ENCODE data around the gene LCE6A. TPM values are rescaled to one million over a fixed set of nuclear protein-coding genes. Genes with fewer than 3 reads are reported as not detected.

The LCE6A gene
- total RNA-seq, 1 donor from 2014 or later: not detected

DNA sequence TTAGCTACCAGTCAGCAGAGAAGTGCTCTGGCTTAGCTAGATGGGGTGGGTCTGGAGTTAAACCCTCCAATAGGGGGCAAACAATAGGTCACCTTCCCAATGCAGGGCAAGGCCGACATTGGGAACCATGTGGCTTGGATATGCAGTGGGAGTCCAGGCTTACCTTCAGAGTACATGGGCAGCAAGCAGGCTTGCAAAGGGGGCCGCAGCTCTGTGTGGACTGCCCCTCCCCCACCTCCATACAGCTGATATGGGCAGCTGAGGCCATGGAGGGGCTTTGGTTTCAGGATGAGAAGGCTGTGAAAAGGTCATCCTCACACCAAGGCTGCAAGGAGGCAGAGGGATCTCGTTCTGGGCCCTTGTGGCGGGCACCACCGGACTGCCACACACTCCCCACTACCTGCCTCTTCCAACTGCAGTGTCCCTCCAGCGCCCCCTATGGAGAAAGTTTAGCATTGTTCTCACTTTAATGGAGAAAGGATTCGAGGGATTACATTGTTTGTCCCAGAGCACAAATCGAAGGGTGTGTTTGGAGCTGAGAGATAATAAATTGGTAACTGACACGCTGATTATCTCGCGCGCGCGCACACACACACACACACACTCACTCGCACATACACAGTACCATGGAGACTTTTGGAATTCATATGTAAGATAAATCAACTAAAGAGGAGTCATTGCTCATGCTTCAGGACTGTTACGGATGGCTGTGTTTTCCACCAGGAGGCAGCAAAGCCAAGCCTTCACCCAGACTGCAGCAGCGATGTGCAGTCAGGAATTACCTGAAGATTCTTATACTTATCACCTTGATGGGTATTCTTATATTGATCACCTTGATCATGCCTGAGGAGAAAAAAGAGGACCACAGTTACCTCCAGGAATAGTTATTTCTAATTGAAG lies 28.4 kb downstream of the LCE6A start:
- DNase-seq (ENCODE audit: low spot score): no peak
- intact Hi-C loops (cut with DNase I): no loop called here

- DNase-seq (ENCODE audit: low spot score): no peak
- intact Hi-C loops (cut with DNase I): no loop called here
Observed at GRCh38 chr1:152871731-152872126, 29.1 kb downstream of the LCE6A start.

GRCh38 chr1:152873495-152873894 lies 30.8 kb downstream of the LCE6A start:
- intact Hi-C loops (cut with DNase I): no loop called here
- DNase-seq (ENCODE audit: low spot score): no peak

GRCh38 chr1:152876827-152877226 lies 34.2 kb downstream of the LCE6A start:
- no peak for DNase-seq (ENCODE audit: low spot score)
- intact Hi-C loops (cut with DNase I): no loop called here

GRCh38 chr1:152878042-152878441 lies 35.4 kb downstream of the LCE6A start, which contains the start of gene SMCP:
Gene SMCP (plus strand): TSS chr1:152878322. CDS start chr1:152884423, 6,101 bp downstream.
- intact Hi-C loops (cut with DNase I): no loop called here
- DNase-seq (ENCODE audit: low spot score): no peak

DNA sequence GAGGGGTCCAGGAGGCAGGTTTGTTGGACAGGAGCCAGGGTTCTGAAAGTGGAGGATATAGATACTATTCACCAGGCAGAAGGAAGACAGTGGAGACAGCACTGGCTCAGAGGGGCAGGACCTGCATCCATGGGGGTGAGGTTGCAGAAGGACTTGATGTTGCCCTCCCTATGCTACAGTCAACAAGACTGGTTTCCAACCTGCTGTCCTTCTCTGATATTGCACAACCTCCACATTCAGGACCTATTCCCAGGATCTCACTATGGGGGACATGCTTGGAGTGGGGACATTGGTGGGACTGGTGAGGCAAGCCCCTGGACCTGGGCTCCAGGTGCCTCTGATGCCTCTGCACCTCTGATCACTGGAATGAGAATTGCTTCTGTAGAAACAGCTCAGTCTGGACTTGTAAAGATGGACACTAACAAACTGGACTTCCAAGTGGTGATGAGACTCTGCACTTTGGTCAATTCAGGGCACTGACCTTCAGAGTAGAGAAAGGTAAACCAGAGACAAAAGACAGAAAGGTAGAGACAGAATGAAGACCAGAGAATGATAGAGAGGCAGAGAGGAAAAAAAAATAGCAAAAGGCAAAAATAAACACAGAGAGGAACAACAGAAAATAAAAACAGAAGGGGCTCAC lies 37.0 kb downstream of the LCE6A start:
- intact Hi-C loops (cut with DNase I): no loop called here
- DNase-seq (ENCODE audit: low spot score): no peak

DNA sequence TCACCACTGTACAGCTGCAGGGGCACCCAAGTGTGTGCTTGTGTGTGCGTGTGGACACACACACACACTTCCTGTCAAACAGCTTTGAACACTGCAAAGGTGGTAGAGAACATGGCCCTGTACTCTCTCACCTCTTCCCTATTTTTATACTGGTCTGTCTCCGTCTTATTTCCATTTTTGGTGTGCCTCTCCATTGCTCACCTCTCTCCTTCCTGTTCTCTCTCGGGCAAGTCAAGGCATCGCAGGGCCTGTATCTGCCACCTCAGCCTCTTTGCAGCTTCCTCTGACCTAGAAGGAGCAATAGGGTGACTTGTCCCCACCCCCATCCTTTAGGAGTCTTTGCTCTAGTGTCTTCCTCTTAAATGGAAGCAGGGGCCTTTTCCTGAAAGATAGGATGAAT lies 37.7 kb downstream of the LCE6A start:
- DNase-seq (ENCODE audit: low spot score): no peak
- intact Hi-C loops (cut with DNase I): no loop called here

DNA sequence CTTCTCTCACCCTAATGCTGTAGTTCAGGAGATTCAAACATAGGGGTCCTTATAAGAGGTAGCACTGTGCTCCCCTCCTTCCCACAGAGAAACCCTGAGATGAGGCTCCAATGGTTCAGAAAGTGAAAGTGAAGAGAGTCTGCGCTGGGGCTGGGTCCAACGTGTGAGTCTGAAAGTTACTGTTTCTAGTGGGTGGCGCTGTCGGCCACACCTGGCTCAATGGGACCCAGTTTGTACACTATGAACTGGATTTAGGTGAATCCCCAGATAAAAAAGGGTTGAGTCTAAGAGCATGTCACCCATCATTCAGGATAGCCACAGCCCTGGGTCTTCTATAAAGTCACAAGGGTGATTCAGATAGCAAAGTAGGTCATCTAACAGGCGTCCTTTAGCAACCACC lies 38.3 kb downstream of the LCE6A start:
- intact Hi-C loops (cut with DNase I): no loop called here
- DNase-seq (ENCODE audit: low spot score): no peak

DNA sequence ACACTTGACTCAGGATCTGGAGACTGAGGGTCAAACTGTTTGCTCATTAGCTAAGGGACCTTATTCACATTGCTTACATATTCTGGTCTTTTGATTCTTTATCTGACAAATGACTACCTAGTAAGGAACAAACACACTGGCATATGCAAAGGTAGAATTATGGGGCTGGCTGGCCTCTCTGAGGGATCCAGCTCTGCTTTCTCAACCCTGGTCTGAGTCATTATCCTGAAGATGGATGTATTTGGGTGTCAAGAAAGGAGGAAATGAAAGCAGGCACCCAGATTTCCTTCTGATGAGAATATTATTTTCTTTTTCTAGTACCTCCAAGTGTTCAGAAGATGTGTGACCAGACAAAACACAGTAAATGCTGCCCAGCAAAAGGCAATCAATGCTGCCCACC lies 41.4 kb downstream of the LCE6A start:
- no peak for DNase-seq (ENCODE audit: low spot score)
- intact Hi-C loops (cut with DNase I): no loop called here

GRCh38 chr1:152884506-152884905 lies 41.9 kb downstream of the LCE6A start:
- intact Hi-C loops (cut with DNase I): no loop called here
- no peak for DNase-seq (ENCODE audit: low spot score)

DNA sequence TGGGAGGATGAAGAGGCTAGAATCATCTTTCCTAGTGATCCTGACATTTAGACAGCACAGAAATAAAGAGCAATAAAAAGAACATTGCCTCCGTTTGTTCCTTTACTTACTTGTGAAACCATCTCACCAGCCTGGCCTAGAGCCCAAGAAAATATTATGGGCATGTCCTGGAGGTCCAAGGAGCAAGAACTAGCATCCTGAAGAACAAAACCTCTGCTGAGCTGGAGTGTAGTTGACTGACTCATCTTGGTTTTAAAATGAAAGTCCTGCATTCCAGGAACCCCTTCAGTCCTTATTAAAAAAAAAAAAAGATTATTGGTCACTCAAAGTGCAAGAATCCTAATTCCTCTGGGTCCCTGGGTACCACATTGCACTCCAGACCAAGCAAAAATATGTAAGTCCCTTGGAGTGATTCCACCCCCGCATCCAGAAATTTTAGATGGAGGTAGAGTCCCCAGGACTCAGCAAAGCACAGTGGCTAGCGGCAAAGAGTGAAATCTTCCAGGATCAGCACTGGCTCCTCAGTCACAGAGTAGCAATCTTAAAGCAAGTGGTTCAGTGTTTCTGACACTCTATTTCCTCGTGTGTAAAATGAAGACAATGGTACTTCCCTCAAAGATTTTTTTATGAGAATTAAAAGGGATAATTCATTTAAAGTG lies 42.4 kb downstream of the LCE6A start:
- intact Hi-C loops (cut with DNase I): no loop called here
- no peak for DNase-seq (ENCODE audit: low spot score)

GRCh38 chr1:152886085-152886484 lies 43.4 kb downstream of the LCE6A start:
- no peak for DNase-seq (ENCODE audit: low spot score)
- intact Hi-C loops (cut with DNase I): no loop called here

DNA sequence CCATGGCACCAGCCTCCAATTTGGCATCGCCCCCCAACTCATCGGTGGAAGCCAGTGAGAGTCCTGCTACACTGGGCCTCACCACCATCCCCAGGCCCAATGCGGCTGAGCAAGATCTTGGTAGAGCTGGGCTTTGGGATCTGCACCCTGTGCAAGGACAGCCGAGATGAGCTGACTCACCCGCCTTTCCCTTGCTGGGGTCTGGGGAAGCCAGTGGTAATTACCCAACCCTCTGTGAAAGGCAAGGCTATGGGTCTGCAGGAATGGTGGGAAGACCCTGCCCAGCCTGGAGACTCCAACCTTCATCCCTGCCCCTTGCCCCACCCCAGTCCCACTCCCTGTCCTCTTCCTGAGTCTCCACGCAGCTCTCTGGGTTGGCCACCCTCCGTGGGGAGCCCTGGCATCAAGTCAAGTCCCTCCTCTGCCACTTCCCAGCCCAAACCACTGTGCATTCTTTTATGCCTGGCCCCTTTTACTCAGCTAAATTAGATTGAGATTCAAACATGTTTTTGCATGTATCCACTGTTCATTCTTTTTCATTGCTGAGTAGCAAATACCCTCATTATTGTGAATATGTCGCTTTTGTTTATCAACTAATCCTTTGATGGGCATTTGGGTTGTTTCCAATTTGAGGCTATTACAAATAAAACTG lies 44.2 kb downstream of the LCE6A start:
- DNase-seq (ENCODE audit: low spot score): no peak
- intact Hi-C loops (cut with DNase I): no loop called here

DNA sequence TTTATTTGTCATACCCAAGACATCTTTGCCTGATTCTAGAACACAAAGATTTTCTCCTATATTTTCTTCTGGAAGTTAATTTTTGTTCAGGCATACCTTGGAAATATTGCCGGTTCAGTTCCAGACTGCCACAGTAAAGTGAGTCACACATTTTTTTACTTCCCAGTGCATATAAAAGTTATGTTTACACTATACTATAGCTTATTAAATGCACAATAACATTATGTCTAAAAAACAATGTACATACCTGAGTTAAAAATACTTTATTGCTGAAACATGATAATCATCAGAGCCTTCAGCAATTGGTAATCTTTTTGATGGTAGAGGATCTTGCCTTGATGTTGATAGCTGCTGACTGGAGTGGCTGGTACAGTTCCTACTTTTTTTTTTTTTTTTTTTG lies 45.5 kb downstream of the LCE6A start:
- DNase-seq (ENCODE audit: low spot score): no peak
- intact Hi-C loops (cut with DNase I): no loop called here

Other genes with a start within 250 kb of the LCE6A start
- not detected for gene LCE3C, start 242.6 kb upstream of the LCE6A start, total RNA-seq
- not detected for gene LCE3B, start 229.0 kb upstream of the LCE6A start, total RNA-seq
- not detected for gene LCE3A, start 219.8 kb upstream of the LCE6A start, total RNA-seq
- not detected for gene LCE2D, start 179.5 kb upstream of the LCE6A start, total RNA-seq
- not detected for gene LCE2C, start 167.6 kb upstream of the LCE6A start, total RNA-seq
- gene LCE2B, start 156.7 kb upstream of the LCE6A start, total RNA-seq: not detected
- not detected for gene LCE2A, start 144.5 kb upstream of the LCE6A start, total RNA-seq
- gene LCE4A, start 134.7 kb upstream of the LCE6A start, total RNA-seq: not detected
- gene KPRP, start 84.8 kb upstream of the LCE6A start, total RNA-seq: not detected
- gene LCE1F, start 67.7 kb upstream of the LCE6A start, total RNA-seq: not detected
- gene LCE1E, start 56.6 kb upstream of the LCE6A start, total RNA-seq: not detected
- not detected for gene LCE1D, start 46.1 kb upstream of the LCE6A start, total RNA-seq
- gene LCE1C, start 36.2 kb upstream of the LCE6A start, total RNA-seq: not detected
- gene LCE1B, start 30.9 kb upstream of the LCE6A start, total RNA-seq: not detected
- not detected for gene LCE1A, start 15.4 kb upstream of the LCE6A start, total RNA-seq
- not detected for gene LCE7A, start 17.1 kb downstream of the LCE6A start, total RNA-seq
- not detected for gene SMCP, start 35.5 kb downstream of the LCE6A start, total RNA-seq
- gene IVL, start 65.7 kb downstream of the LCE6A start, total RNA-seq: not detected
- gene SPRR5, start 104.3 kb downstream of the LCE6A start, total RNA-seq: not detected
- gene SPRR4, start 127.8 kb downstream of the LCE6A start, total RNA-seq: not detected
- gene SPRR1A, start 141.2 kb downstream of the LCE6A start, total RNA-seq: not detected
- not detected for gene SPRR3, start 158.9 kb downstream of the LCE6A start, total RNA-seq
- not detected for gene SPRR1B, start 188.3 kb downstream of the LCE6A start, total RNA-seq
- gene SPRR2D, start 198.3 kb downstream of the LCE6A start, total RNA-seq: not detected
- gene SPRR2A, start 214.7 kb downstream of the LCE6A start, total RNA-seq: not detected
- gene SPRR2B, start 228.8 kb downstream of the LCE6A start, total RNA-seq: not detected